CD4-positive, CD25-positive, alpha-beta regulatory T cell (primary cell): ENCODE data around the gene SUGT1. TPM values are rescaled to one million over a fixed set of nuclear protein-coding genes. Genes with fewer than 3 reads are reported as not detected.
"Not testable (repeated sequence)": the region's sequence is repeated elsewhere in the genome, so short reads cannot be mapped to it uniquely, and the experiment has no call there.

Experiments used
- ATAC-seq, 2 donors: fragments of 150-1000 bp; cut with Tn5 transposase; one replicate each; pipeline ENCODE4 v1.10.0; 2021; ENCODE audit warnings: low read depth in 2 of 2, moderate number of reproducible peaks in 2 of 2, moderate library complexity in 1 of 2
- DNase-seq, 3 donors: peaks; one replicate each; pipeline versions ENCODE4 v3.0.0 to v3.0.0-alpha.2; 2012 to 2022; ENCODE audit warnings: mixed read lengths in 1 of 3
- H3K27ac ChIP-seq: one replicate; pipeline ENCODE4 v1.7.0; 2013; ENCODE audit warnings: mild to moderate bottlenecking, low read length; ENCODE audit not compliant: insufficient read depth, poor library complexity, severe bottlenecking
- H3K27me3 ChIP-seq: one replicate; pipeline ENCODE4 v1.7.0; 2013; ENCODE audit warnings: low read length; ENCODE audit not compliant: control insufficient read depth, insufficient read depth
- H3K36me3 ChIP-seq: one replicate; pipeline ENCODE4 v1.7.0; 2013; ENCODE audit warnings: mild to moderate bottlenecking, low read length, moderate library complexity; ENCODE audit not compliant: control insufficient read depth, insufficient read depth
- H3K4me1 ChIP-seq: 2 replicates; pipeline ENCODE4 v1.7.0; 2013; ENCODE audit warnings: mild to moderate bottlenecking, low read length; ENCODE audit not compliant: insufficient read depth, control insufficient read depth, poor library complexity, severe bottlenecking
- H3K4me3 ChIP-seq: one replicate; pipeline ENCODE4 v1.7.0; 2013; ENCODE audit warnings: low read depth, mild to moderate bottlenecking, low read length, moderate library complexity
- H3K9me3 ChIP-seq, 2 experiments: 1 replicate in 1 of 2; 2 replicates in 1 of 2; pipeline ENCODE4 v1.7.0; 2013; ENCODE audit warnings: low read length in 2 of 2, mild to moderate bottlenecking in 1 of 2, moderate library complexity in 1 of 2; ENCODE audit not compliant: control insufficient read depth in 2 of 2
- H3K27ac Mint-ChIP-seq, 3 donors: one replicate each; pipeline ENCODE4 v1.8.0; 2020 to 2022; ENCODE audit warnings: mild to moderate bottlenecking in 3 of 3, mixed read lengths in 3 of 3, moderate library complexity in 2 of 3
- H3K27me3 Mint-ChIP-seq: one replicate; pipeline ENCODE4 v1.8.0; 2022; ENCODE audit warnings: mild to moderate bottlenecking, mixed read lengths
- H3K36me3 Mint-ChIP-seq: one replicate; pipeline ENCODE4 v1.8.0; 2020; ENCODE audit warnings: mixed read lengths
- H3K4me1 Mint-ChIP-seq, 4 donors: one replicate each; pipeline ENCODE4 v1.8.0; 2020 to 2022; ENCODE audit warnings: mixed read lengths in 4 of 4, mild to moderate bottlenecking in 1 of 4
- H3K4me3 Mint-ChIP-seq, 4 donors: one replicate each; pipeline ENCODE4 v1.8.0; 2020 to 2022; ENCODE audit warnings: mild to moderate bottlenecking in 4 of 4, mixed read lengths in 4 of 4, moderate library complexity in 3 of 4
- H3K9me3 Mint-ChIP-seq, 7 donors: one replicate each; pipeline ENCODE4 v1.8.0; 2020 to 2022; ENCODE audit warnings: mixed read lengths in 7 of 7, mild to moderate bottlenecking in 3 of 7, moderate library complexity in 2 of 7
- polyA plus RNA-seq, 4 donors: library from polyadenylated mRNA; unstranded; fragments of 300-500 nt; fragmentation: Illumina TruSeq; gene quantifications; one replicate each; pipeline ENCODE4 v1.2.3, GENCODE V29; 2021
- total RNA-seq: library from RNA; stranded (reverse); gene quantifications from one replicate; pipeline ENCODE4 v1.2.3, GENCODE V29; 2022

Gene SUGT1
- total and polyA plus RNA-seq, 5 donors from 2014 or later, result 32.7 to 58.6 (median 52.4) TPM

- Mint-ChIP-seq H3K27ac (peak overlapping the region in 1 of 3 donors; percentile 41), H3K27me3 (peaks cover 8% of the 10 kb centered on the region), H3K9me3 (no peaks in the 10 kb centered on the region), H3K36me3 (no peaks in the 10 kb centered on the region), H3K4me1 (peaks cover 7 to 41% (median 17%) of the 10 kb centered on the region in 4 donors), H3K4me3 (peak overlapping the region; percentile 60 to 91 (median 64))
- no peak for ATAC-seq
- no peak for DNase-seq
- Histone ChIP-seq H3K4me3 (no peak overlapping the region), H3K9me3 (no peaks in the 10 kb centered on the region), H3K36me3 (no peaks in the 10 kb centered on the region), H3K27me3 (no peaks in the 10 kb centered on the region), H3K27ac (no peak overlapping the region), H3K4me1 (peaks cover 22% of the 10 kb centered on the region)
These were observed 37.4 kb upstream of the SUGT1 start for GRCh38 chr13:52615134-52615801.

DNA sequence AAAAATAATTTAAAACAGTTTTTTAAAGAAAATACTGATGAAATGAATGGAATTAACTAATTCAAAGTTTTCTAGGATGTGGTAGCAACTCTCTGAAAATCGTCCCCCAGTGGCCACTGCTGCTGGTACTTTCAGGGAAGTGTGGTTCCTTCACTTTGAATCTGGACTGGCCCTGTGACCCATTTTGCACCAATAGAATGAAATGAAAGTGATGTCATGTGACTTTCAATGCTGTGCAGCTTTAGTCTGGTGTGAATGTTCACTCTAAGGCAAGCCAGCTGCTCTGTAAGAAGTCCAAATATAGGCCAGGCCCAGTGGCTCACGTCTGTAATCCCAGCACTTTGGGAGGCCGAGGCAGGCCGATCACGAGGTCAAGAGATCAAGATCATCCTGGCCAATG is 36.8 kb upstream of the SUGT1 start:
- H3K9me3 Mint-ChIP-seq, result no peaks in the 10 kb centered on the region

GRCh38 chr13:52617070-52618060 is 35.3 kb upstream of the SUGT1 start:
- Mint-ChIP-seq H3K4me1 (peaks cover 13 to 56% (median 29%) of the 10 kb centered on the region in 4 donors), H3K4me3 (peak overlapping the region; percentile 94 to 99 (median 98)), H3K27me3 (peaks cover 4% of the 10 kb centered on the region), H3K36me3 (no peaks in the 10 kb centered on the region), H3K9me3 (no peaks in the 10 kb centered on the region), H3K27ac (peak overlapping the region; percentile 97 to 99 (median 97))
- Histone ChIP-seq H3K27me3 (no peaks in the 10 kb centered on the region), H3K4me3 (peak overlapping the region; percentile 94), H3K27ac (peak overlapping the region; percentile 69), H3K9me3 (no peaks in the 10 kb centered on the region), H3K4me1 (peaks cover 26% of the 10 kb centered on the region), H3K36me3 (peaks cover 2% of the 10 kb centered on the region)
- ATAC-seq (peak; percentile 97 to 99), DNase-seq (peak; percentile 69 to 93 (median 83))

More for the DNA sequence above, 36.8 kb upstream of the SUGT1 start:
- H3K27me3 Mint-ChIP-seq, result peaks cover 8% of the 10 kb centered on the region
- H3K36me3 ChIP-seq, result no peaks in the 10 kb centered on the region
- peak in 1 of 3 donors; percentile 44 for DNase-seq
- H3K4me3 ChIP-seq, result peak overlapping the region; percentile 2
- H3K27ac Mint-ChIP-seq, result peak overlapping the region in 2 of 3 donors; percentile 97 to 99
- H3K36me3 Mint-ChIP-seq, result no peaks in the 10 kb centered on the region
- no peaks in the 10 kb centered on the region for H3K9me3 ChIP-seq
- H3K27me3 ChIP-seq, result no peaks in the 10 kb centered on the region
- peaks cover 8 to 44% (median 19%) of the 10 kb centered on the region in 4 donors for H3K4me1 Mint-ChIP-seq
- H3K4me3 Mint-ChIP-seq, result peak overlapping the region; percentile 94 to 99 (median 98)
- ATAC-seq, result no peak
- no peak overlapping the region for H3K27ac ChIP-seq
- peaks cover 26% of the 10 kb centered on the region for H3K4me1 ChIP-seq

DNA sequence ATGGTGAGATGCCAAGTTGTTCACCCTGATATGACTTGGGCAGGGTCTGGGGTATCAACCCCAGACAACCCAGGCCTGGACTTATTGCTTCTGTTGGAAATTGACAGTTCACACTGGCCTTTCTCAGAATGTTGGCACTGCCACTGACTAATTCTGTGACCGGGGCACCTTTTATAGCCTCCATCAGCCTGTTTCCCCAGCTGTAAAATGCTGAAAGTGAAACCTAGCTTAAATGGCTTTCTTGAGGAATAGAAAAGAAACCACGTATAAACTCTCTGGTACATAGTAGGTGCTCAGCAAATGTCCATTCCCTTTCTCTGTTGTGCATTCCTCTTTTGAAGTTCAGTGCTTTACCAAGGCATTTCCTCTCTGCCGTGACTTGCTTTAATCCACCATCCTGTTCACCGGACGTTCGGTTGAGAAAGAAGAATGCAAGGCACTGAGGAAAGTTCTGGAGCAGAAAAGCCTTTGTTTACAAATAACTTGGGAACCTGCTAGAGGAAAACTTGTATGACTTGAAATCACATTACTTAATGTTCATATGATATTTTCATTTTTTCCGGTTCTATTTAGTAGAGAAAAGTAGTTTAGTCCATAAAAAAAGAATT is 21.4 kb upstream of the SUGT1 start:
- H3K36me3 Mint-ChIP-seq, result peaks cover 47% of the 10 kb centered on the region
- not testable (repeated sequence) for H3K27me3 Mint-ChIP-seq, DNase-seq, H3K27me3 ChIP-seq, H3K27ac Mint-ChIP-seq, H3K9me3 Mint-ChIP-seq, H3K4me1 Mint-ChIP-seq, H3K4me1 ChIP-seq, H3K9me3 ChIP-seq, ATAC-seq, H3K4me3 Mint-ChIP-seq, H3K4me3 ChIP-seq, H3K27ac ChIP-seq
- H3K36me3 ChIP-seq, result peaks cover 50% of the 10 kb centered on the region

- no peak for ATAC-seq
- H3K36me3 Mint-ChIP-seq, result peaks cover 50% of the 10 kb centered on the region
- H3K27ac Mint-ChIP-seq, result no peak overlapping the region
- Histone ChIP-seq H3K27me3 (no peaks in the 10 kb centered on the region), H3K4me1 (no peaks in the 10 kb centered on the region), H3K27ac (no peak overlapping the region), H3K4me3 (no peak overlapping the region), H3K36me3 (peaks cover 52% of the 10 kb centered on the region), H3K9me3 (no peaks in the 10 kb centered on the region)
- H3K4me3 Mint-ChIP-seq, result no peak overlapping the region
- DNase-seq, result no peak
- no peaks in the 10 kb centered on the region for H3K27me3 Mint-ChIP-seq
- H3K9me3 Mint-ChIP-seq, result no peaks in the 10 kb centered on the region
- peaks cover 0 to 2% (median 0%) of the 10 kb centered on the region in 4 donors for H3K4me1 Mint-ChIP-seq
These were observed 13.8 kb upstream of the SUGT1 start for GRCh38 chr13:52638666-52639328.

DNA sequence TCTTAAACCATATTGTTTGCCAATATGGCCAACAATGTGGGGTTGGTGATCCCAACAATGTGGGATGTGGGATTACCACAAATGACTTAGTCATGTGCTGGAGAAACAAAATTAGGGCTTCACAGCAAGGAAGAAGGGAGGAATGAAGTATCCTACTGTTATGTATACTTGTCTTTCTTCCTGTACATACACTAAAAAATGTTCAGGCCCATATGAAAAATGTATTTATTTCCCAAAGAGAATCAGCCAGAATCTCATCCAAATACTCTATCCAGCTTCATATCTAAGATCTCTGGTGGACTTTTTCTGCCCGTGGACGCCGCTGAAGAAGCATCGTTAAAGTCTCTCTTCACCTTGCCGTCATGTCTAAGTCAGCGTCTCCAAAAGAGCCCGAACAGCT is 10.5 kb upstream of the SUGT1 start, which contains the start of gene HNRNPA1L2:
Gene HNRNPA1L2, plus strand, starts transcription at position 301 of the 400 bp plus-strand sequence. Its CDS starts 62 bp downstream, at position 363.
- H3K27ac Mint-ChIP-seq, result peak within 1 kb of the TSS in 1 of 3 donors; percentile 76
- Histone ChIP-seq H3K27ac (no peak within 1 kb of the TSS), H3K36me3 (peaks cover 47% of the 10 kb centered on the region), H3K9me3 (no peaks in the 10 kb centered on the region), H3K4me3 (no peak within 1 kb of the TSS), H3K4me1 (no peaks in the 10 kb centered on the region), H3K27me3 (no peaks in the 10 kb centered on the region)
- DNase-seq (no peak), ATAC-seq (no peak)
- no peaks in the 10 kb centered on the region for H3K9me3 Mint-ChIP-seq
- H3K27me3 Mint-ChIP-seq, result no peaks in the 10 kb centered on the region
- H3K4me1 Mint-ChIP-seq, result peaks cover 0 to 6% (median 1%) of the 10 kb centered on the region in 4 donors
- peaks cover 45% of the 10 kb centered on the region for H3K36me3 Mint-ChIP-seq
- no peak within 1 kb of the TSS for H3K4me3 Mint-ChIP-seq

GRCh38 chr13:52644108-52644507 is 8.5 kb upstream of the SUGT1 start:
- no peaks in the 10 kb centered on the region for H3K4me1 ChIP-seq
- peak overlapping the region in 1 of 3 donors; percentile 16 for H3K27ac Mint-ChIP-seq

More at GRCh38 chr13:52644108-52644507, 8.5 kb upstream of the SUGT1 start:
- Mint-ChIP-seq H3K4me3 (no peak overlapping the region), H3K9me3 (no peaks in the 10 kb centered on the region), H3K4me1 (peaks cover 0 to 6% (median 1%) of the 10 kb centered on the region in 4 donors), H3K27me3 (no peaks in the 10 kb centered on the region), H3K36me3 (peaks cover 33% of the 10 kb centered on the region)
- Histone ChIP-seq H3K27ac (no peak overlapping the region), H3K36me3 (peaks cover 31% of the 10 kb centered on the region), H3K4me3 (no peak overlapping the region), H3K9me3 (no peaks in the 10 kb centered on the region), H3K27me3 (no peaks in the 10 kb centered on the region)
- ATAC-seq (no peak), DNase-seq (no peak)
